Subcutaneous abdominal adipose tissue (tissue), 5 donors: ENCODE data around the gene CPED1.

ENCODE experiments used
- H3K27ac ChIP-seq: one replicate; pipeline ENCODE4 v1.7.0; 2013; ENCODE audit warnings: low read depth, mild to moderate bottlenecking, inconsistent platforms, low read length, moderate library complexity
- H3K27me3 ChIP-seq, 5 donors: one replicate each; pipeline ENCODE4 v1.7.0; 2013; ENCODE audit warnings: low read length in 5 of 5, inconsistent platforms in 1 of 5; ENCODE audit not compliant: control insufficient read depth in 5 of 5, insufficient read depth in 4 of 5
- H3K36me3 ChIP-seq, 5 donors: one replicate each; pipeline ENCODE4 v1.7.0; 2013; ENCODE audit warnings: low read length in 5 of 5; ENCODE audit not compliant: control insufficient read depth in 5 of 5, insufficient read depth in 5 of 5
- H3K4me1 ChIP-seq, 5 donors: one replicate each; pipeline ENCODE4 v1.7.0; 2013; ENCODE audit warnings: low read length in 5 of 5, mild to moderate bottlenecking in 3 of 5, moderate library complexity in 1 of 5; ENCODE audit not compliant: control insufficient read depth in 5 of 5, insufficient read depth in 5 of 5
- H3K4me3 ChIP-seq, 5 donors: one replicate each; pipeline ENCODE4 v1.7.0; 2013; ENCODE audit warnings: low read length in 5 of 5, low read depth in 1 of 5
- H3K9ac ChIP-seq, 5 donors: one replicate each; pipeline ENCODE4 v1.7.0; 2013; ENCODE audit warnings: low read length in 5 of 5, mild to moderate bottlenecking in 4 of 5, moderate library complexity in 3 of 5
- H3K9me3 ChIP-seq, 5 donors: one replicate each; pipeline ENCODE4 v1.7.0; 2013; ENCODE audit warnings: low read length in 5 of 5; ENCODE audit not compliant: control insufficient read depth in 5 of 5
- donor health status: healthy.
- donor health status: healthy.
- donor health status: healthy.
- donor health status: healthy.
- donor health status: healthy.

The CPED1 gene

DNA sequence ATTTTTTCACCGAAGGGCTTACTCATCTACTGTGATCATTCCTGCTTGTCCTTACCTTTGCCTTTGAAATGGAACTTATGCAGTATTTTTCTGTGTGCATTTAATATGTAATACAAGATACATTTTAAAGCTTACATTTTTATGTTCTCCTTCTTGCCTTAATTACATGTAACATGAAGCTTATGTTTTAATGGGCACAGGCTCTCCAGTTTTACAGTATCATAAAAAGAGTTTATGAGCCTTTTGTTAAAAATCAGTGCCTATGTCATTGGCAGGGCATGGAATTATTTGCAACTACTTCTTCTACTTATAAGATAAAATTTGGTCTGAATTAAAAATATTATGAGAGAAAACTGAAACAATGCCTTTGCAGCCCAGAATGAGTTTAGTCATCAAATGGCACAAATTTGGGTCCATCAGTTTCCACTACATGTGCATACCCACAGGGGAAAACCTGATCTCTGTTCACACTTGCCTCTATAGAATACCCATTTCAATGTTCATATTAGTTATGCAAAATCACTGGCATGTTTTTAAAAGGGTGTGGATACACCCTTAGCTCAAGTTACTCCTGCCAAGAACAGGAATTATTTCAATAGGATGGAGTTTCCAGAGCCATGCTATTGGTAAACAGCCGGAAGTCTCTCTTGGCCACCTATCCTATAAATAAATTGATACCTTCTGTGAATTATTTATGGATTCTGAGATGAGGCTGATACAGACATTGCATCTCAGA is 312.3 kb downstream of the CPED1 start:
- no peaks in the 10 kb centered on the region for H3K9me3 ChIP-seq
- H3K27ac ChIP-seq: no peak overlapping the region
- no peak overlapping the region for H3K9ac ChIP-seq
- no peaks in the 10 kb centered on the region for H3K27me3 ChIP-seq
- H3K36me3 ChIP-seq: peaks cover under 1 to 6% (median 6%) of the 10 kb centered on the region in 5 donors
- no peak overlapping the region for H3K4me3 ChIP-seq
- peaks cover 0 to 18% (median 9%) of the 10 kb centered on the region in 5 donors for H3K4me1 ChIP-seq

DNA sequence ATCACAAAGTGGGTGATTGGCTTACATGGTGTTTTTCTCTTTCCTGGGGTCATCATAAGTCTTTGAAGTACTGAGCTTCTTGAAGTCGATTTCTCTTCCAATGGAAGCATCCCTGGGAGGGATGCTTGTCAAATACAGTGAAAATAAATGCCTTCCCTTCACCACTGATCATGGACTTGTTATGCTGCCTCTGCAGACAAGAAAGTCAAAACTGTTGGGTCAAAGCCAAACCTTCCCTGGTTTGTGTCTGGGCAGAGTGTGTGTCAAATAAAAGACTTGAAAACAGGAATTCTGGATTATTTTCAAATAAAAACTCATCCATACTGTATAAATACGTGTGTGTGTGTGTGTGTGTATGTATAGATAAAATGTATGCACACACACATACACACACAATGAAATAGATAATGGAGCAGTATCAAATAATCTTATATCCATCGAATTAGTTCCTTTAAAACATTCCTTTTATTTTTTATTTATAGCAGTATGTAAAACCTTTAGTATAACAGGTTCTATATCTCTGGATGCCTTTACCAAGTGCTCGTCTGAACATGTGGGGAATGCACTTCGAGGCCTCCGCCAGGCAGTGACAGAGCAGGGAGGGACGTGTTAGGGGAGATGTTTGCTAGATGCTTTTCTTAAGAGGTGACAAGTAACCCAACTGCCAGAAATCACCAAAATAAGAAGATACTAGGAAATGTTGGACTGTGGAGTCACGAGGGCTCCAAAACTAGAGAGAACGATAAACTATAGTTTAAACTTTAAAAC is 313.1 kb downstream of the CPED1 start:
- Histone ChIP-seq H3K27me3 (no peaks in the 10 kb centered on the region), H3K4me1 (peaks cover 0 to 20% (median 9%) of the 10 kb centered on the region in 5 donors), H3K27ac (no peak overlapping the region), H3K4me3 (no peak overlapping the region), H3K9ac (no peak overlapping the region), H3K9me3 (no peaks in the 10 kb centered on the region), H3K36me3 (no peaks in the 10 kb centered on the region)

DNA sequence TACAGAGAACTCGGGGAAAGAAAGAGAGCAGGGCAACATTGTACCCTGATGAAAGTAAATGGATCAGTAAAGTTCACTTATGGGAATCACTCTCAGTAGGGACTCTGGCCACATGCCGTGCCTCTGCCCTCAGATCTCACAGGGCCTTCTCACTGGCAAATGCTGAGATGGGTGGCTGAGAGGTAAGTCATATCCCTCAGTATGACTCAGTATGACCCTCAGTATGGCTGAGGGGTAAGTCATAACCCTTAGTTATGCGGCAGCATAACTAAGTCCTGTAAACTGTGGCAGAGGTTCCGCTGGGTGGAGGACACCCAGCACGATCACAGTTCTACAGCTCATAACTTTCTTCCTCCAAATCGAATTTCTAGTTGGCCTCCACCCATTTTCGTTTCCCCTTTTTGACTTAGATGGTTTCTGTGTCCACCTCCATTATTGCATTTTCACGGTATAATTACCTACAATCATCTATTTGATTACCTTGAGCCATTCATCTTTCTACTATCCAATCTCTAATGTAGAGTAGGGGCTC is 313.8 kb downstream of the CPED1 start:
- Histone ChIP-seq H3K27ac (no peak overlapping the region), H3K4me3 (no peak overlapping the region), H3K9me3 (no peaks in the 10 kb centered on the region), H3K27me3 (no peaks in the 10 kb centered on the region), H3K9ac (no peak overlapping the region), H3K36me3 (no peaks in the 10 kb centered on the region), H3K4me1 (peaks cover 0 to 20% (median 9%) of the 10 kb centered on the region in 5 donors)

DNA sequence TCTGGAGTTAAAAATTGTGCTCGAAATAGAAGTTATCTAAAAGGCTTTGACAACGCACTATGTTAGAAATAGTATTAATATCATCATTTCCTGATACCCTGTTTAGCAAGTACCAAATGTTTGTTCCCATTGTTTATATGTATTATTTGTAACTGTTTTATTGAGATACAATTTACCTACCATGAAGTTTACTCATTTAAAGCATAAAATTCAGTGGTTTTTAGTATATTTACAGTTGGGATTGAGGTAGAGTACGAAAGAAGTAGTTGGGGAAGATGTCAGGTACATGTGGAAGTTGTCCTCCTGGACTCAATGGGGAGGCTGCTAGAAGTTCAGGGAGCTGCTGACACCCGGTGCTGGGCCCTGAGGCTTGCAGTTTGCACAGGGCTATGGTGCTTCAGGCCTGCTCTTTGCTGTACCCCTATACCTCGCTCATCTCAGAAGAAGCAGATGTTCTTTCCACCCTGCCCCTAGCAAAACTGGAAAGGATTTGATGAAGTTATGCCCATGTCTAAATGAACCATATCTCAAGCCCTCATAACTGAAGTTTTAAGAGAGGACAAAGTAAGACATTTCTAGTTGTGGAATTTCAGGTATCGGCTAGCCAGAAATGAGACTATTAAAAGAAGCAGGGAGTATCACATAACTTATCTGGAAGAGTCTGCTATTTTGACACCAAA is 315.1 kb downstream of the CPED1 start:
- Histone ChIP-seq H3K9me3 (no peaks in the 10 kb centered on the region), H3K4me3 (no peak overlapping the region), H3K27ac (no peak overlapping the region), H3K4me1 (peaks cover 0 to 20% (median 9%) of the 10 kb centered on the region in 5 donors), H3K27me3 (no peaks in the 10 kb centered on the region), H3K9ac (no peak overlapping the region), H3K36me3 (no peaks in the 10 kb centered on the region)

DNA sequence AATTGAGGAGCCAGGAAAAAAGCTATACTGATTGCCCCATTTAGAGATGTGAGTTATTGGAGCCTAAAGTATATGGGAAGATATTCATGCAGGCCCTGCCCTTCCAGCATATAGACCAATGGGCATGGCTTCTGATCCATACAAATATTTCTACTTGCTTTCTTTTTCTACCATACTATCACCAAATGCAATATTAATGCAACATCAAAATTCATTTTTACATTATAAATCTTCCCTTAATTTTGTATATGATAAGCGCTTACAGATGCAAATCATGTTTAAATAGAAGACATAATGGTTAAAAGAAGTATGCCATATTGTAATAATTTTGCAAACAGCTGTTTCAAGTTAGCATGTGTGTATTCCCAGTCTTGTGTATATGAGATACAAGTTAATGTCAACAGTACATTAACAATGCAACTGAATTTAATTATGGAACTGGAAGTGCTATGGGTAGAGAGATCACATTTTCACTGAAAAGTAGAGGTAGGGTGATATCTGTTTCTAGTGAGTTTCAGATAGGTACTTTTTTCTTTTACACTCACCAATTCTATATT is 315.7 kb downstream of the CPED1 start:
- Histone ChIP-seq H3K27ac (no peak overlapping the region), H3K9ac (no peak overlapping the region), H3K4me1 (peaks cover 0 to 20% (median 9%) of the 10 kb centered on the region in 5 donors), H3K36me3 (no peaks in the 10 kb centered on the region), H3K9me3 (peaks cover 0 to under 1% (median 0%) of the 10 kb centered on the region in 5 donors), H3K4me3 (no peak overlapping the region), H3K27me3 (no peaks in the 10 kb centered on the region)

DNA sequence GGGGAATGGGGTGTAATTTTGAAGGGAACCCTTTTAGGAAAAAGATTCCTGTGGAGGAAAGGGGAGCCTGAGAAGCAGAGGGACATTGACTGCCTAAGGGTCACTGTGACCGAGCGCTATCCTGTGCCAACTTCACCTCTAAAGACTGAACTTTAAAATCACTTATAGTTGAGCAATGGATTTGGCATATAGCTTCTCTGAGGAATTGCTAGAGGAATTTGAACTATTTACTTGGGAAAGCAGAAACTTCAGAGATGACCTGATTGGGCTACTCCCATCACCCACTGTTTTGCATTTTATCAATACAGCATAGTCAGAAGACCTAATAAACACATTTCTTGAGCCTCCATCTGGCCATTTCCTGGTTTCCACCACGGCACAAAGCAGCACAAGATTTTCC is 316.6 kb downstream of the CPED1 start:
- Histone ChIP-seq H3K4me3 (no peak overlapping the region), H3K9me3 (peaks cover 0 to 3% (median 2%) of the 10 kb centered on the region in 5 donors), H3K4me1 (peaks cover 0 to 20% (median 9%) of the 10 kb centered on the region in 5 donors), H3K36me3 (no peaks in the 10 kb centered on the region), H3K27me3 (no peaks in the 10 kb centered on the region), H3K27ac (no peak overlapping the region), H3K9ac (no peak overlapping the region)

DNA sequence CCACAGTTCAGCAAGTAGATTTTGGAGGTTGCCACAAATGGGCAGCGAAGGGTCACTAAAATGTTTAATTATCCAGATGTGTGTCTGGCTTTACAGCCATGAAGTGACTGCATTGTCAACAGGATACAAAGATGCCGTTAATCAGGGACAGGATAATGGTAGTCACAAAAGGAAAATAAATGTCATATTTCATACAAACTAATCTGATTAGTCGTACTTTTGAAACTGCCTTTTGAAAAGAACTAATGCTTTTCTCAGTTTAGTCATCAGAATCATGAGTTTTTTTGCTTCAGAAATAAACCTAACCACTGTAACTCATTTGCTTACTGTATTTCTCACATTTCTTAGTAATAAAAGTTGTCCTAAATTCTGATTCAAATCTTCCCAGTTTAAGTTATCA is 318.1 kb downstream of the CPED1 start:
- no peaks in the 10 kb centered on the region for H3K27me3 ChIP-seq
- peaks cover 0 to 20% (median 9%) of the 10 kb centered on the region in 5 donors for H3K4me1 ChIP-seq
- no peak overlapping the region for H3K9ac ChIP-seq
- H3K27ac ChIP-seq: no peak overlapping the region
- H3K9me3 ChIP-seq: peaks cover 0 to 3% (median 2%) of the 10 kb centered on the region in 5 donors
- H3K4me3 ChIP-seq: no peak overlapping the region
- no peaks in the 10 kb centered on the region for H3K36me3 ChIP-seq

DNA sequence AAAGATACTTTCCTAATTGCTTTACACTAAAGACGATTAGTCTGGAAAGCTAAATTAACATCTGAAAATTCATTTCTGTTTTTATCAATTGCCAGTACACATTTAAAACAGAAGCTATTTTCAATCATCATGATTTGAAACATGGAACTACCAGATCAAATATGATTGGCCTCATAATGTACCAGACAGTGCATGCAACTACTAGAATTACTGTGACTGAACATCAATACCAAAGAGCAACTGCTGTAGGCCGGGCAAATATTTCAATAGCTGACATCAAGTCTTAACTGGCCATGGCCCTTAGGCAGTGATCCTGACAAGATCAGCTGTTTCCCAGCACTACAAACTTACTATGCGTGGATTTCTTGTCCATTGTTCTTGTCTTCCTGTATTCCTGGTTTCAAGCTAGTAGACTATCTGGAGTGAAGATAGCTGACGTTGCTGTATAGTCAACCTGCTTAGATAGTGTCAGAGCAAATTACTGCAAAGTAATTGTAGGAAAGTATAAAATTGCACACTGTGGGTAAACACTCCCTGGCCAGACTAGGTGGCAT is 318.6 kb downstream of the CPED1 start:
- Histone ChIP-seq H3K9ac (no peak overlapping the region), H3K4me1 (peaks cover 0 to 20% (median 9%) of the 10 kb centered on the region in 5 donors), H3K4me3 (no peak overlapping the region), H3K9me3 (peaks cover 0 to 3% (median 2%) of the 10 kb centered on the region in 5 donors), H3K27me3 (no peaks in the 10 kb centered on the region), H3K36me3 (no peaks in the 10 kb centered on the region), H3K27ac (no peak overlapping the region)

DNA sequence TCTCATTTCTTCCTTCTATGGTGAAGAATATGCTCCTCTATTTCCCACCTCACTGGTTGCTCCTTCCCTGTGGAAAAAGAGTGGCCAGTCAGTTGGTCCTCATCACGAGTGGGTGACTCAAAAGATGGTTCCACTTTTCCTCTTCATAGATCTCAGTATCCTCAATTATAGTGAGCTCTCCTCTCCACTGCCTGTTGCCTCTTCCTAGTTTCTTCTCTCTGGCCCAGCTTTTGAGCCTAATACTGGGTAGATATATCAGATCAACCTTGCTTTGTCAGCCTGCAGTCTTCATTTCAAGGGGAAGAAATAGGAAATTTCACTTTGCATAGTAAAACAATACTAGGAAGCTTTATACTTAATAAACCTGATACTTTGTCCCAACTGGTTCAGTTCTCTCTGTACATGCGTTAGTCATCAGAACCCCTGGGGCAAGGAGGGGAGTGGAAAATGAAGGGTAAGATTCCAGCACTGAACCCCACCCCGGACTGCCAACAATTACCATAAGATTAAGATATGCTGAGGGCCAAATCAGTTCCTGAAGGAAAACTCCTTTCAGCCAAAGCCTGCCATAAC is 324.8 kb downstream of the CPED1 start:
- Histone ChIP-seq H3K36me3 (no peaks in the 10 kb centered on the region), H3K9ac (no peak overlapping the region), H3K9me3 (peaks cover 0 to 3% (median 2%) of the 10 kb centered on the region in 5 donors), H3K27ac (no peak overlapping the region), H3K4me1 (peaks cover 0 to 15% (median 12%) of the 10 kb centered on the region in 5 donors), H3K4me3 (peak overlapping the region in 3 of 5 donors; percentile 7 to 33 (median 13)), H3K27me3 (no peaks in the 10 kb centered on the region)
